Left ventricle myocardium superior (tissue), 1 donor: ENCODE results near the gene C6orf47. TPM values are rescaled to one million over a fixed set of nuclear protein-coding genes. Genes with fewer than 3 reads are reported as not detected.
"Not testable (repeated sequence)": the region's sequence is repeated elsewhere in the genome, so short reads cannot be mapped to it uniquely, and the experiment has no call there.

Source experiments
- ATAC-seq: fragments of 200-7000 bp; cut with Tn5 transposase; one replicate; pipeline ENCODE4 v1.9.1; 2020; ENCODE audit warnings: mild to moderate bottlenecking, moderate library complexity
- DNase-seq: peaks from one replicate; pipeline ENCODE4 v3.0.0-alpha.2; 2020
- intact Hi-C: fragments of 100-400 bp; cut with micrococcal nuclease; formaldehyde crosslinking; loops from one replicate; pipeline ENCODE4 v1.11.0; 2022
- long read RNA-seq: library from polyadenylated mRNA; unstranded; transcript quantifications from one replicate; pipeline ENCODE4 v2.0.0, GENCODE V29; 2021
- total RNA-seq: library from RNA; stranded (reverse); fragmentation: NEBNext Ultra II Directional; extraction: Animal tissue kit (Norgen Biotek cat#: 25700); gene quantifications from one replicate; pipeline ENCODE4 v1.2.1, GENCODE V29; 2021
- donor health status: DM: no; HTN: yes; CAD: no; lungs with severe emphysema.

The C6orf47 gene
- total RNA-seq = 18.6 TPM
- long read RNA-seq, transcript C6orf47-202 (1 exons, 2,475 nt) = major isoform, 116 of 116 reads
- long read RNA-seq, partial matches to known transcripts = 0 of 116 reads
- long read RNA-seq, other reads (novel, unspliced or antisense) = 0 of 116 reads

DNA sequence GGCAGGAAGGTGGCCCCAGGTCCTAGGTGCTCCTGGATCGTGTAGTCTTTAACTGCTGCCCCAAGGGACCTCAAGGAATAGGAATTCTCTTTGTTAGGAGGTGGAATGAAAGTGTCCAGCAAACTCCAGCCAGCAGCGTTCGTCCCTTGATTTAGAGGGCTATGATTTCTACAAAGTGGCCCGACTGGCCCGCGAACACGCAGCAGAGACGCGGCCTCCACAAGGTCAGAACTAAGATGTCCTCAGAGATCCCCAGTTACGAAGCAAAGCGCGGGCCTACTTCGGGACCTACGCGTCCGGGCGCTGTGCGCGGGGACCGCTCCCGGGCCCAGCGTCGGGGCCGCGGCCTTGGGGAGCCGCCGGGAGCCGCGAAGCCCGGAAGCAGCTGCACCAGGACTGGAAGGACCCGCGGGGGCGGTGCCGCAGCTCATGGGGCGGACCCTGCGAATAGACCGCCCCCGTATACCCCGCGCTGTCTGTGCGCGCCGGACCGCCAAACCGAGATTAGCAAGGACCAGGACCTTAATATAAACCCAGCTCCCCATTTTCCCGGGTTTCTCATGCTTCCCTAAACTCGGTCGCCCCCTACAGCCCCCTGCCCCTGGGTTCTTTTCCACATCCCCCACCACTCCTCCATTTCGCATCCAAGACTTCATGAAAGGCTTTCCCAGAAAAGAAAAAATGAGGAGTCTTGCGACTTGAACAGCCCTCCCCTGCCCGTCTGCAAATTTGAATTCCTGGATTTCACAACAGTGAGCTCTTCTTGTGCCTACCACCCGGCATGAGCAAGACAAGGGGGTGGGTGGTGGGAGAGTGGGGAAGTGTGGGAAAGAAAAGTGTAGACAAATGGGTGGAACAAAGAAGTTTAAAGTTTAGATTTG is at the start of gene C6orf47:
TSS of gene C6orf47 (minus strand) at position 398 of the 881 bp plus-strand sequence. CDS start 831 bp downstream, outside the sequence.
- peak; percentile 94 for DNase-seq
- ATAC-seq = peak; percentile 79
- intact Hi-C loops = no loop called here

GRCh38 chr6:31709157-31709556 is 48.6 kb upstream of the C6orf47 start:
- intact Hi-C loops, DNase-seq, ATAC-seq: not testable (repeated sequence)

DNA sequence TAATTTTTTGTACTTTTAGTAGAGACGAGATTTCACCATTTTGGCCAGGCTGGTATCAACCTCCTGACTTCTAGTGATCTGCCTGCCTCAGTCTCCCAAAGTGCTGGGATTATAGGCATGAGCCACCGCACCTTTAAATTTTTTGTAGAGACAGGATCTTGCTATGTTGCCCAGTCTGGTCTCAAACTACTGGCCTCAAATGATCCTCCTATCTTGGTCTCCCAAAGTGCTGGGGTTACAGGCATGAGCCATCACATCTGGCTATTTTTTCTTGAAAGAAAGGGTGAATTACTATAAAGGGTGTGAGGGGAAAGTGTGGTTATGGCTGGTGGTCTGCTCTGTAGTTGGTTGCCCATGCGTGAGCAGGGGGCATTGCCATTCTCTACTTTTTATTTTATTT is 47.6 kb upstream of the C6orf47 start:
- no peak for DNase-seq
- ATAC-seq = no peak
- intact Hi-C loops = no loop called here

DNA sequence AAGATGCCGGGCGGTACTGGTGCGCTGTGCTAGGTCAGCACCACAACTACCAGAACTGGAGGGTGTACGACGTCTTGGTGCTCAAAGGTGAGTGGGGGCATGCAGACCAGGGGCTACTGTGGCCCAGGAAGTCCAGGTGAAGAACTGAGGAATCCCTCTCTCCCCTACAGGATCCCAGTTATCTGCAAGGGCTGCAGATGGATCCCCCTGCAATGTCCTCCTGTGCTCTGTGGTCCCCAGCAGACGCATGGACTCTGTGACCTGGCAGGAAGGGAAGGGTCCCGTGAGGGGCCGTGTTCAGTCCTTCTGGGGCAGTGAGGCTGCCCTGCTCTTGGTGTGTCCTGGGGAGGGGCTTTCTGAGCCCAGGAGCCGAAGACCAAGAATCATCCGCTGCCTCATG is 47.1 kb upstream of the C6orf47 start:
- intact Hi-C loops = no loop called here
- ATAC-seq (no peak), DNase-seq (no peak)

- intact Hi-C loops = no loop called here
- ATAC-seq (no peak), DNase-seq (no peak)
Observed at GRCh38 chr6:31706599-31706998, 46.0 kb upstream of the C6orf47 start, which contains the start of gene LY6G6F. Gene LY6G6F (plus strand): TSS chr6:31706866. CDS start chr6:31706907, 41 bp downstream.

GRCh38 chr6:31705931-31706330 is 45.4 kb upstream of the C6orf47 start:
- intact Hi-C loops = no loop called here
- no peak for ATAC-seq
- no peak for DNase-seq

DNA sequence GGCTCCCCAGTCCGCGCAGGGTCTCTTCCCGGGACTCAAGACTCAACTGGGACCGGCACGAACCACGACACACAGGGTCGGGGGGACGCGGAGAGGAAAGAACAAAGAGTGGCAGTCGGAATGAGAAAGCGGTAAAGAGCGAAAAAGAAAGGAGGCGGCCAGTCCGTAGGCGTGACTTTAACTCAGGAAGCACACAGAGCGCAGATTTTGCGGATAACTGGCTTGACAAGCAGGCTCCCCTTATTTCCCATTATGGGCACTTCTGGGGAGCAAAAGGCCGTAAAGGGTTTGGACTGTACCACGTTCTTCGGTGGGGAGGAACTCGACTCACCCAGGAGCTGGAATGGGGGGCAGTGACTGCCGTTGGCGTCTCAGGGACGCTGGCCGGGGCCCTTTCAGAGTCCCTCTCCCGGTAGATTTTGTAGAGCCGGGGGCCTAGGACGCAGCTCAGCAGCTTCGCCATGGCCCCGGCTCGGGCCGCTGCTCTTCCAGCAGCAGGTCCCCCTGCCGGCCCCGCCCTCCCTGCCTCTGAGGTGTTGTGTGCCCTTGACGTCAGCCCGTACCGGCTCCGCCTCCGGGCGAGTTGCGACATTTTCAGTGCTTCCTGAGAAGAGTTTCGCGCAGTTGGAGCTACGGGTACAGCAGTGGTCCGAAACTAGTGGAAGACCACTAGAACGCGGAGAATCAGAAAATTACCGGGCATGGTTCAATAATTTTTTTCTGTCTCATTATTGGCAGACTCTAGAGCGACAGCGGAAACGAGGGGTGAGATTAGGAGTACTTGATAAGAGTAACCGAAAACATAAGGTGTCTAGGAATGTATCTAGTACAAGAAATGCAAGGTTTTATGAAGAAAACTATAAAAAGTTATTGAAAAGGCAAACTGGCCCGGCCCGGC is 42.5 kb upstream of the C6orf47 start, which contains the start of gene ABHD16A:
TSS of gene ABHD16A (minus strand) at position 506 of the 898 bp plus-strand sequence. CDS start at position 463, 43 bp downstream.
- intact Hi-C loops = no loop called here
- DNase-seq (peak; percentile 99), ATAC-seq (peak; percentile 99)

- ATAC-seq = peak; percentile 23
- no peak for DNase-seq
- intact Hi-C loops = no loop called here
Observed at GRCh38 chr6:31702405-31702818, 41.8 kb upstream of the C6orf47 start.

DNA sequence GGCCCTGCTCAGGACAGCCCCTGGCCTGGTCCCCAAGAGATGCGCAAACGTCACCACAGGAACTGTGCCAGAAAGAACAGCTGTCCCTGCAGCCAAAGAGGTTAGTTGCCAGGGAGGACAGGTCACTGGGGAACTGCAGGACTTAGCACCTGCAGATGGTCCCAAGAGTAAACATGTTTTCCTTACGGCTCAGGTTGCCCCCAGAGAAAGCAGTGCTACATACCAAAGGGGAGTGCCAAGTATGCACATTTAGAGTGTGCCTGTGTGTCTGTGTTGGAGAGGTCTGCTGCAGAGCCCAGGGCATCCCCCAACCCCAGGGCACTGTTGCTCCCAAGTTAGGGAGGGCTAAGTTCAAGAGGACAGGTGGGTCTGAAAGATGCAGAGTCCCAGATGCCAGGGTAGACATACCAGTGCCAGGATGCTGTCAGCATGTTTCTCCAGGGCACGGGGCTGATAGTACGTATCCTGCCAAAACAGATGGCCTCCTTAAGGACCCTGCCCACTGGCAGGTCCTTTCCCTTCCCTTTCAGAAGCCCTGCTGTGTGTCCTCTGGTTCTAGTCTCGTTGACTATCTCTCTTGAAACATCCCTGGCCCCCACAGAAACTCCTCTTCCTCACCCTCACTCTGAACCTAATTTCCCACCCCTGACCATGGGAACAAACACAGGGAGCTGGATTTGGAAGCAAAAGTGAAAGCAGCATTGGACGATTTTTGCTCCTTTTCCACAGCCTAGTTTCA is 41.3 kb upstream of the C6orf47 start:
- DNase-seq (peak; percentile 55), ATAC-seq (peak; percentile 10)
- intact Hi-C loops = no loop called here

GRCh38 chr6:31700740-31701401 is 40.3 kb upstream of the C6orf47 start:
- no peak for ATAC-seq
- intact Hi-C loops = no loop called here
- DNase-seq = no peak

- intact Hi-C loops = no loop called here
- no peak for DNase-seq
- ATAC-seq = no peak
Observed at GRCh38 chr6:31697555-31697954, 37.0 kb upstream of the C6orf47 start.

DNA sequence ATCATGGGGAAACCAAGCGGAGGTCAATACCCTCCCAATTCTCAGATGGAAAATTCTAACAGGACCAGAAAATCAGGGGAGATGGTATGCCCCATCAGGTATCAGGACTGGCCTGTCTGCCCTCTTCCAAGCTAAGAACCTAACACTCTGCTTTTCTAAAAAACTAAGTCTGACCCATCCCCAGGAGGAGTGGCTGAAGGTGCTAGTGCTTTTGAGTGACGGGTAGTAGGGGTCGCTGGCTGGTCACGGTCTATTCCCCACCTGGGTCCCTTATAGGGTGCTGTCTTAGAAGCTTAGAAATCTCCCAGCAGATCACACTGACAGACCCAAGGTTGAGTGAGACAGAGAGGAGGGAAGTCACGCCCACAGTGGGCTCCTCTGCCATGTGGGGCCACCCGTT is 33.0 kb upstream of the C6orf47 start:
- ATAC-seq (no peak), DNase-seq (no peak)
- intact Hi-C loops = no loop called here

DNA sequence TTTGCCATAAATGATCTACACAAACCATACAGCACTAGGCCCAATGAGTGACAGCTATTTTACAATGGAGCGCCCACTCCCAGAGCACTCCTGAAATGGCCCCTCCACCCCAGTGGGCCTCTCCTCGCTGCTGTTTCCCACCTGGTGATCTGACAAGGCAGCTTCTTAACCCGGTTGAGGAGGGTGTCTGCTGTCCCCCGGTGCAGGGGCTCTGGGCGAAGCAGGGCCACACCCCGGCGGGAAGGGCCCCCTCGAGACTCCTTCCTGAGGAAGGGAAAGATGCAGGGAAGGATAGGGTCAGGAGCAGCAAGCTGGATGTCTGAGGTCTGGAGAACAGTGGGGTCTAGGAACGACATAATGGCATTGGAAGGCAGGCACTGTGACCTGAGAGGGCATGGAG is 32.3 kb upstream of the C6orf47 start:
- no peak for DNase-seq
- intact Hi-C loops = no loop called here

DNA sequence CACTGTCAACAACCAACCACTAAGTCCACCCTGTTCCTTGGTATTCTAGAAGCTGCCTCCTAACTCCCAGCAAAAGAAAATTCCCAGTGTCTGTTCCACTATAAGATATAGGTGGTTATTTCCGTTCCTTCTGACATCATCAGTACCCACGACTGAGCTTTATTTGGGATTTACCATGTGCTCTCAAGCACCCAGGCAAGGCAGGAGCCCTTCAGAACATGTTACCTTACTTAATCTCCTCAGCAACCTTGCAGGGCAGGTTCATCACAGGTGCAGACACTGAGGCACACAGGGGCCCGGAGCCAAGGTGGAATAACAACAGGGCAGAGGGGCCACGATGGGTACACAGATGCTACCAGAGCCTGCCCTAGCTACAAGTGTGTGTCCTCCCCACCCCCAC is 31.8 kb upstream of the C6orf47 start:
- no peak for ATAC-seq
- intact Hi-C loops = no loop called here
- DNase-seq = peak; percentile 7

More for the DNA sequence above, 32.3 kb upstream of the C6orf47 start:
- no peak for ATAC-seq

- ATAC-seq (no peak), DNase-seq (peak; percentile 25)
- intact Hi-C loops = no loop called here
Observed at GRCh38 chr6:31691564-31692108, 31.1 kb upstream of the C6orf47 start.

- intact Hi-C loops = no loop called here
- no peak for DNase-seq
- no peak for ATAC-seq
Observed at GRCh38 chr6:31691078-31691463, 30.5 kb upstream of the C6orf47 start.

DNA sequence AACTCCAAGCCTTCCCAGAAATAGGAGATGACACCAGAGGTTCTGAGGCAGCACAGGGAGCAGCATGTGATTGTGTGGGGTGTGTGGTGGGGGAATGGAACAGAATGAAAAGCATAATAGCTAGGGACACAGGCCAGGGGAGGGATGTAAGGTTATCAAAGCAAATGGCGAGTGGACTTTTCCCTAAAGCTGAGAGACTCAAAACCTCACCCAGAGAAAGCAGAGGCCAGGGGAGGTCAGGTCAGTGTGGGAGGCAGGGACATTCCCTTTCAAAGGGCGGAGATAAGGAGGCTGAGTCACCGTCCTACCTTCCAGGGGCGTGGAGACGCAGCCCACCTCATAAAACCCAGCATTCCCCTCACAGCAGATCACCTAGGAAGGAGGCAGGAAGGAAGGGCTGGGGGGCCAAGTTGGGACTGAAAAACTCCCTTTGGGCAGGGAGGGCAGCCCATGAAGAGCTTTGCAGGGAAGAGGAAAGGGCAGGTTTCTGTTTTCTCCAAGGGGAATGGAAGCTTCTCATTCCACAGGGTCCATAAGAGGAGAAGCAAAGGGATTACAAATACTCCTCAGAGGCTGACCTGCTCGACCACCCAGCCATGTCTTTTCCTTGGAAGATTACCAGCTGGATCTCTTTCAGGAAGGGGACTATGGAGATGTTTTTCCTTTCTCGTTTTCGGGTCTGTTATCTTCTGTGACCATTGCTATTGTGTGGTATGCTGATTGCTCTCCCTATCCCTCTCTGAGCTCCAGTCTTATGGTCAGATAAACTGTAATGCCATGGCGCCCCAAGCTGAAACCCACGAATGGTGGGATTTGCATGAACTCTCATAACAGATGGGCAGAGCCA is 29.9 kb upstream of the C6orf47 start:
- ATAC-seq (no peak), DNase-seq (peak; percentile 6)
- intact Hi-C loops = no loop called here
